ENCODE data around the gene SDS. TPM values are rescaled to one million over a fixed set of nuclear protein-coding genes. Genes with fewer than 3 reads are reported as not detected.

The SDS gene
- total and polyA plus RNA-seq, 12 donors = 1.8 to 188 (median 3.4) TPM

DNA sequence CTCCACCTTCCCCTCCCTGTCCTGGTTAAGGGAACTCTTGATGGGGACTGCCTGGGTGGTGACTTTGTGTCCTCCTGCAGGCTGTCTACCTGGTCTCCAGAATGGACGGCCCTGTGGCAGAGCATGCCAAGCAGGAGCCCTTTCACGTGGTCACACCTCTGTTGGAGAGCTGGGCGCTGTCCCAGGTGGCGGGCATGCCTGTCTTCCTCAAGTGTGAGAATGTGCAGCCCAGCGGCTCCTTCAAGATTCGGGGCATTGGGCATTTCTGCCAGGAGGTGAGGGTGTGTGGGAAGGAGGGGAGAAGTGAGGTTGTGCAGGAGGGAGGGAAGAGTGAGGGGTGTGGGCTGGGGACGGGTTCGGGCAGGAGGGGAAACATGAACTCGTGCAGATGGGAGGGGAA is 24.2 kb upstream of the SDS start:
- Histone ChIP-seq H3K4me1 (replicated peaks in 1 of 2) (peaks cover 3 to 7% of the 10 kb centered on the region in 2 donors), H3K9me3 (replicated peaks in 1 of 3) (no peaks in the 10 kb centered on the region), H3K36me3 (replicated peaks in 1 of 2) (no peaks in the 10 kb centered on the region), H3K27ac (no peak overlapping the region), H3K27me3 (no peaks in the 10 kb centered on the region), H3K4me3 (no peak overlapping the region)
- DNase-seq = no peak
- WGBS, 4 donors = 72 to 85% (median 79%) methylated on average over 9 of the region's 9 CpGs
- intact Hi-C loops (cut with DNase I) = loop anchor here (5.0 to 10.0 kb wide), 3 partner anchors 113 to 243 kb away; partner anchors contain the start of genes DDX54 (in 1 of the 2) and RITA1 (in 1 of the 2)
- TF ChIP-seq POLR2A (IDR thresholded peaks at IDR 0.05) = no peak
- TF ChIP-seq, protein P1, sequence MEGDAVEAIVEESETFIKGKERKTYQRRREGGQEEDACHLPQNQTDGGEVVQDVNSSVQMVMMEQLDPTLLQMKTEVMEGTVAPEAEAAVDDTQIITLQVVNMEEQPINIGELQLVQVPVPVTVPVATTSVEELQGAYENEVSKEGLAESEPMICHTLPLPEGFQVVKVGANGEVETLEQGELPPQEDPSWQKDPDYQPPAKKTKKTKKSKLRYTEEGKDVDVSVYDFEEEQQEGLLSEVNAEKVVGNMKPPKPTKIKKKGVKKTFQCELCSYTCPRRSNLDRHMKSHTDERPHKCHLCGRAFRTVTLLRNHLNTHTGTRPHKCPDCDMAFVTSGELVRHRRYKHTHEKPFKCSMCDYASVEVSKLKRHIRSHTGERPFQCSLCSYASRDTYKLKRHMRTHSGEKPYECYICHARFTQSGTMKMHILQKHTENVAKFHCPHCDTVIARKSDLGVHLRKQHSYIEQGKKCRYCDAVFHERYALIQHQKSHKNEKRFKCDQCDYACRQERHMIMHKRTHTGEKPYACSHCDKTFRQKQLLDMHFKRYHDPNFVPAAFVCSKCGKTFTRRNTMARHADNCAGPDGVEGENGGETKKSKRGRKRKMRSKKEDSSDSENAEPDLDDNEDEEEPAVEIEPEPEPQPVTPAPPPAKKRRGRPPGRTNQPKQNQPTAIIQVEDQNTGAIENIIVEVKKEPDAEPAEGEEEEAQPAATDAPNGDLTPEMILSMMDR (IDR thresholded peaks at IDR 0.05) = no peak

DNA sequence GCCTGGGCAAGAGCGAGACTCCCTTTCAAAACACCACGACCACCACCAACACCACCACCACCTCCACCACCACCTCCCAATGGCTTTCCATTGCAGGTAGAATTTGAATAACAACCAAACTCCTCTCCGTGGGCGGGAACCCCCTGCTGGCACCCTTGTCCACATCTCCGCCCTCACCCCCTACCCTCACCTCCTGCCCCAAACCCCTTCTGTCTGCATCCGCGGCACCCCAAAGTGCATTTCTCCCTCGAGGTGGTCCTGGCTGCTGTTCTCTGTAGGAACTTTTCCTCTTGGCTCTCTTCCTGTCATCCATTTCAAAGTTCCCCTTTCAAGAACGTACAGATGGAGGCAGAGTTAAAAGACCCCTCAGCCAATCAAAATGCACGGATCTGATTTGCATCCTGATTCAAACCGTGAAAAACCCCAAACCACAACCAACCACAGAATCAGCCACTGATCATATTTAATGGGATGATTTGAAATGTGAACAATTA is 22.3 kb upstream of the SDS start:
- H3K27ac ChIP-seq = no peak overlapping the region
- H3K4me3 ChIP-seq = no peak overlapping the region
- no peaks in the 10 kb centered on the region for H3K9me3 ChIP-seq (replicated peaks in 1 of 3)
- 49 to 56% (median 52%) methylated on average over 11 of the region's 11 CpGs for WGBS, 4 donors
- intact Hi-C loops (cut with DNase I) = loop anchor here (5.0 to 10.0 kb wide), 3 partner anchors 111 to 241 kb away; partner anchors contain the start of genes DDX54 (in 1 of the 2) and RITA1 (in 1 of the 2)
- no peaks in the 10 kb centered on the region for H3K36me3 ChIP-seq (replicated peaks in 1 of 2)
- DNase-seq = no peak
- TF ChIP-seq POLR2A (IDR thresholded peaks at IDR 0.05) = no peak
- TF ChIP-seq, protein P1 (IDR thresholded peaks at IDR 0.05) = no peak
- no peaks in the 10 kb centered on the region for H3K27me3 ChIP-seq
- peaks cover 10 to 16% of the 10 kb centered on the region in 2 donors for H3K4me1 ChIP-seq (replicated peaks in 1 of 2)

DNA sequence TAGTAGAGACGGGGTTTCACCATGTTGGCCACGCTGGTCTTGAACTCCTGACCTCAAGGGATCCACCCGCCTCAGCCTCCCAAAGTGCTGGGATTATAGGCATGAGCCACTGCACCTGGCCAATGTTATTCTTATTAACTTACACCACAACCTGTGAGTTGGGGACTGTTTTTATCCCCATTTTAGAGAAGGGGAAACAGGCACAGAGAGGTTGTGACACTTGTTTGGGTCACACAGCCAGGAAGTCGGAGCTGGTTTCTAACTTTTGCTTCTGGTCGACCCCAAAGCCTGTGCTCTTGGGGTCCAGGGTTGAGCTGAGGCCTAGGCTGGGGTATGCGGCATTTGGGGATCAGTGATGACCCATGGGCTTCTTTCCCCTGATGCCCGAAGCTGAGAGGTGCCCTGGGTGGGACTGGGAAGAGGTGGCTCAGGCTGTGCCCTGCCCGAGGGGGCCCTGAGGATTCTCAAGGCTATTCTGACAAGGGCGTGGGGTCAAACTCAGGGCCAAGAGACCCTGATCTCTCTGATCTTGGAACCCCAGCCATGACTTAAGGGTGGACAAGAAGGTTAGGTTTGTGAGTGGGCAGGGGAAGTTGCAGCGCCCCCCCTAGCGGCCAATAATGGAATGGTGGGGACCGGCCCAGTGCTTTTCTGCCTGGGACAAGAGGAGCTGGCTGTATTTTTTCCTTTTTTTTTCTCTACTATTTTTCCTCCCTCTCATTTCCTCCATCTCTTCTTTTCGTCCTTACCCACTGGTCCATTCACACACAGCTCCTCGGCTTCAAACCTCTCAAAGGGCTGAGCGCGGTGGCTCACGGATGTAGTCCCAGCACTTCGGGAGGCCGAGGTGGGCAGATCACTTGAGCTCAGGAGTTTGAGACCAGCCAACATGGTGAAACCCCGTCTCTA is 21.5 kb upstream of the SDS start:
- Histone ChIP-seq H3K27ac (no peak overlapping the region), H3K27me3 (no peaks in the 10 kb centered on the region), H3K4me3 (no peak overlapping the region), H3K4me1 (replicated peaks in 1 of 2) (peaks cover 10 to 16% of the 10 kb centered on the region in 2 donors), H3K9me3 (replicated peaks in 1 of 3) (no peaks in the 10 kb centered on the region), H3K36me3 (replicated peaks in 1 of 2) (no peaks in the 10 kb centered on the region)
- TF ChIP-seq, protein P1 (IDR thresholded peaks at IDR 0.05) = peak; percentile 64 to 91 (median 81)
- no peak for TF ChIP-seq POLR2A (IDR thresholded peaks at IDR 0.05)
- DNase-seq = peak; percentile 53 to 84 (median 63)
- intact Hi-C loops (cut with DNase I) = loop anchor here (5.0 to 10.0 kb wide), 3 partner anchors 110 to 240 kb away; partner anchors contain the start of genes DDX54 (in 1 of the 2) and RITA1 (in 1 of the 2)
- 59 to 62% (median 59%) methylated on average over 19 to 20 of the region's 20 CpGs for WGBS, 4 donors

DNA sequence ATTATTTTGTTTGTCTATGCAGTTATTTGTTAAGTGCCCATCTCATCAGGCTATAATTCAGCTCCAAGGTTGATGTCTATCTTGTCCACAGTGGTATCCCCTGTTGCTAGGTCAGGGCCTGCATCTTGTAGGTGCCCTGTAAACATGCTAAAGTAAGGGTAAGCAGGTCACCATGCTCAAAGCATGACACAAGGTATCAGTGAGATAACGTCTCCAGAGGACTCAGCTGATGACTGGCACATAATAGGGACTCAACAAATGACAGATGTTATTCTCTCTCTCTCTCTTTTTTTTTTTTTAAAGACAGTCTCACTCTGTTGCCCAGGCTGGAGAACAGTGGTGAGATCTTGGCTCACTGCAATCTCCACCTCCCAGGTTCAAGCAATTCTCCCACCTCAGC is 20.8 kb upstream of the SDS start:
- DNase-seq = no peak
- 77 to 88% (median 88%) methylated on average over 1 of the region's 1 CpG for WGBS, 4 donors
- intact Hi-C loops (cut with DNase I) = loop anchor here (10.0 kb wide), 2 partner anchors 110 to 240 kb away; partner anchors contain the start of genes DDX54 (in 1 of the 2) and RITA1 (in 1 of the 2)

More for the DNA sequence above, 20.8 kb upstream of the SDS start:
- Histone ChIP-seq H3K36me3 (replicated peaks in 1 of 2) (no peaks in the 10 kb centered on the region), H3K27me3 (no peaks in the 10 kb centered on the region), H3K4me1 (replicated peaks in 1 of 2) (peaks cover 10 to 16% of the 10 kb centered on the region in 2 donors), H3K4me3 (no peak overlapping the region), H3K27ac (no peak overlapping the region), H3K9me3 (replicated peaks in 1 of 3) (no peaks in the 10 kb centered on the region)
- TF ChIP-seq, protein P1 (IDR thresholded peaks at IDR 0.05) = no peak
- TF ChIP-seq POLR2A (IDR thresholded peaks at IDR 0.05) = no peak

All from adrenal gland (tissue), 12 donors.